Spinal cord (tissue), 10 donors: ENCODE data around the gene ZSCAN23. TPM values are rescaled to one million over a fixed set of nuclear protein-coding genes. Genes with fewer than 3 reads are reported as not detected.
A peak's percentile ranks its signal among the peaks of the same experiment; 100 is the strongest.
"Not testable (repeated sequence)": the region's sequence is repeated elsewhere in the genome, so short reads cannot be mapped to it uniquely, and the experiment has no call there.

Source experiments
- DNase-seq, 6 donors: peaks; one replicate each; pipeline versions ENCODE4 v3.0.0 to v3.0.0-alpha.2; 2013 to 2015; ENCODE audit warnings: low spot score in 6 of 6, low read depth in 4 of 6
- H3K27ac ChIP-seq: one replicate; pipeline ENCODE4 v1.5.1; 2013; ENCODE audit warnings: low read depth, low read length, control low read depth
- H3K27me3 ChIP-seq: one replicate; pipeline ENCODE4 v1.6.1; 2013; ENCODE audit warnings: low read length; ENCODE audit not compliant: control insufficient read depth, insufficient read depth
- H3K36me3 ChIP-seq: one replicate; pipeline ENCODE4 v1.6.1; 2013; ENCODE audit warnings: low read length; ENCODE audit not compliant: control insufficient read depth, insufficient read depth
- H3K4me1 ChIP-seq: one replicate; pipeline ENCODE4 v1.6.1; 2013; ENCODE audit warnings: low read length; ENCODE audit not compliant: control insufficient read depth, insufficient read depth
- H3K4me3 ChIP-seq: one replicate; pipeline ENCODE4 v1.5.1; 2013; ENCODE audit warnings: low read depth, low read length, control low read depth
- H3K9me3 ChIP-seq: one replicate; pipeline ENCODE4 v1.6.1; 2013; ENCODE audit warnings: low read length; ENCODE audit not compliant: control insufficient read depth, insufficient read depth
- WGBS: methylation state at CpG from one replicate; pipeline ENCODE4 v1.1.5; 2013; ENCODE audit warnings: missing lambda C conversion rate; ENCODE audit not compliant: insufficient coverage; 5-methylcytosine and 5-hydroxymethylcytosine counted together
- polyA plus RNA-seq, 2 donors: library from polyadenylated mRNA; unstranded; fragments of 120-200 nt; gene quantifications; one replicate each; pipeline ENCODE4 v1.2.1, GENCODE V29; 2013; ENCODE audit not compliant: insufficient read length in 2 of 2
- total RNA-seq, 2 donors: library from RNA; depleted of rRNA in 1 of 2; stranded (reverse); fragments of 120-200 nt in 1 of 2; fragments of >200 nt in 1 of 2; gene quantifications; one replicate each; pipeline versions ENCODE4 v1.2.3 to v1.2.4, GENCODE V29; 2013 to 2014
- donor health status: healthy.

The ZSCAN23 gene
- total and polyA plus RNA-seq, 4 donors: 5.5 to 9.9 (median 8.1) TPM

GRCh38 chr6:28480253-28480932 lies 37.1 kb upstream of the ZSCAN23 start:
- Histone ChIP-seq H3K4me1 (no peaks in the 10 kb centered on the region), H3K27me3 (peaks cover 54% of the 10 kb centered on the region), H3K9me3 (no peaks in the 10 kb centered on the region), H3K36me3 (no peaks in the 10 kb centered on the region), H3K4me3 (no peak overlapping the region), H3K27ac (no peak overlapping the region)
- no peak for DNase-seq
- whole genome bisulfite sequencing: 81% methylated on average over 6 of the region's 9 CpGs

DNA sequence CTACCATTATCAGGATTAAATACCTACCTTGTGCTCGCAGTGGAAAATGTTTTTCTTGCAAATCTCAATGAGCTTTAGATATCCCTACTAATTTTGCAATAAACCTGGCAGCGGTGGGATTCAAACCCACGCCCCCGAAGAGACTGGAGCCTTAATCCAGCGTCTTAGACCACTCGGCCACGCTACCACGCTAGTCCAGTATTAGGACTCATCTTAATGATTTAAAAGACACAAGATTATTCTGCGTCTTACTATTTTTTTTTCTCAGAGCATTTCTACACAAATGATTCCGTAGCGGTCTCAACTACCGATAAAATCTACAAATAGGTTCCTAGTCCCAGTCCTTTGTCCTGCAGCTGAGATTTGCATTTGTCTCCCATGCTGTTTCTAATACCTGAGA lies 35.2 kb upstream of the ZSCAN23 start:
- no peak overlapping the region for H3K27ac ChIP-seq
- peaks cover 64% of the 10 kb centered on the region for H3K27me3 ChIP-seq
- DNase-seq: no peak
- H3K4me3 ChIP-seq: no peak overlapping the region
- no peaks in the 10 kb centered on the region for H3K4me1 ChIP-seq
- WGBS: 60% methylated on average over 8 of the region's 12 CpGs
- no peaks in the 10 kb centered on the region for H3K9me3 ChIP-seq
- no peaks in the 10 kb centered on the region for H3K36me3 ChIP-seq

GRCh38 chr6:28474441-28475219 lies 31.3 kb upstream of the ZSCAN23 start:
- no peaks in the 10 kb centered on the region for H3K36me3 ChIP-seq
- WGBS: 5% methylated on average over 12 of the region's 18 CpGs
- DNase-seq: peak in 4 of 6 donors; percentile 46 to 88 (median 76)
- H3K9me3 ChIP-seq: no peaks in the 10 kb centered on the region
- H3K27ac ChIP-seq: no peak overlapping the region
- peak overlapping the region; percentile 18 for H3K4me3 ChIP-seq
- no peaks in the 10 kb centered on the region for H3K4me1 ChIP-seq
- peaks cover 36% of the 10 kb centered on the region for H3K27me3 ChIP-seq

- H3K27me3 ChIP-seq, H3K36me3 ChIP-seq, H3K4me3 ChIP-seq, H3K27ac ChIP-seq, H3K4me1 ChIP-seq, DNase-seq, H3K9me3 ChIP-seq: not testable (repeated sequence)
- WGBS: 93% methylated on average over 31 of the region's 45 CpGs
These were observed 26.0 kb upstream of the ZSCAN23 start for GRCh38 chr6:28469153-28469745.

DNA sequence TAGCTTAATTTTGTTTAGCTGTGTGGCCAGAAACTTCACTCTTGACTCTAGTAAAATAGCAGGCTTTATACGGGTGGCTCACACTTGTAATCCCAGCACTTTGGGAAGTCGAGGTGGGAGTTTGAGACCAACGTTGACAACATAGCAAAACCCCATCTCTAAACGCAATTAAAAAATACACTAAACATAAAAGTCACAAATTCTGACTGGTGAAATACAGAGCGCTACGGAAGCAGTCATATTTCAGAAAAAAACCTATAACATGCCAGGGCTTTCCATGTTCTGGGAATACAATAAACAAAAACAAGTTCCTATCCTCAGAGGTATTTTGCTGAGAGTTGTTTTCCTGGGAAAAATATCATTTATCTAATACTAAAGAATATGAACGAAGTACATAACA lies 24.8 kb upstream of the ZSCAN23 start:
- no peak overlapping the region for H3K4me3 ChIP-seq
- WGBS: no CpG with 5 or more reads among the region's 7 CpGs
- DNase-seq: no peak
- no peaks in the 10 kb centered on the region for H3K36me3 ChIP-seq
- peaks cover 8% of the 10 kb centered on the region for H3K27me3 ChIP-seq
- no peak overlapping the region for H3K27ac ChIP-seq
- H3K9me3 ChIP-seq: no peaks in the 10 kb centered on the region
- H3K4me1 ChIP-seq: no peaks in the 10 kb centered on the region

GRCh38 chr6:28462401-28462800 lies 19.1 kb upstream of the ZSCAN23 start:
- DNase-seq: no peak
- Histone ChIP-seq H3K4me1 (no peaks in the 10 kb centered on the region), H3K27me3 (peaks cover 17% of the 10 kb centered on the region), H3K27ac (no peak overlapping the region), H3K4me3 (no peak overlapping the region), H3K36me3 (no peaks in the 10 kb centered on the region), H3K9me3 (no peaks in the 10 kb centered on the region)
- no CpG with 5 or more reads among the region's 2 CpGs for WGBS

DNA sequence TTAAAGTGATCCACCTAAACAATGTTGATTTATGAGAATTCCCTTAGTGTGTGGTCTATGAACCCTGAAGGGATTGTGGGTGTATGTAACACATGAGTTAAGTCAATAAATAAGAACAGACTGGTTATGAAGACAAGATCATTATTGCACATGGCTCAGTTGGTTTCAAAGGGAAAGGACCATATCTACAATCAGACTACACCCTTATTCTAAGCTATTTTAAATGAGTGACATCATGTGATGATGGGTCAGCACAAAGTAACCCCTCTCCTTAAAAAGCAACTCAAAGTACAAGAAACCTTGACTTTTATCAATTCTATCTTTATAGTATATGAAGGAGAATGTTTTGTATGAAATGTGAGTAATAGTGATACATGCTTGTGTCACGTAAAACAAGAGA lies 15.3 kb upstream of the ZSCAN23 start:
- DNase-seq: no peak
- Histone ChIP-seq H3K4me1 (no peaks in the 10 kb centered on the region), H3K36me3 (no peaks in the 10 kb centered on the region), H3K27ac (no peak overlapping the region), H3K4me3 (no peak overlapping the region), H3K9me3 (no peaks in the 10 kb centered on the region), H3K27me3 (peaks cover 24% of the 10 kb centered on the region)
- WGBS: no CpG with 5 or more reads among the region's 1 CpG

DNA sequence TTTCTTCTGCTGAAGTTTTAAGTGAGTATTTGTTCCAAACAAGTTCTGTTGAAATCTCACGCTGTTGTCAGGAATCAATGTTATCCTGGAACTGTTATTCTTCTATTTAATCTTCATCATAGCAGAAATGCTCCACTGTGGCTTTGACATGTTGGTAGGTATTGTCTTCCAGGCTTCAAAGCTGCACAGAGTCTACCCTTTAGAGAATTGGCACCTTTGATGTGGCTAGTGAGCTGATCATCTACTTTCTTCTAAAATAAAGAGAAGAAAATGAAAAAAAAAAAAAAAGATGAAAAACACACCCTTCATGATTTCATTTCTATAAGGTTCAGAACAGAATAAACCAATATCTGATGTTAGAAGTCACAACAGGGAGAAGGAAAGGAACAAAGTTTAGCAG lies 5.8 kb upstream of the ZSCAN23 start:
- DNase-seq: no peak
- H3K4me3 ChIP-seq: no peak overlapping the region
- no peaks in the 10 kb centered on the region for H3K4me1 ChIP-seq
- no peaks in the 10 kb centered on the region for H3K36me3 ChIP-seq
- peaks cover 4% of the 10 kb centered on the region for H3K27me3 ChIP-seq
- WGBS: no CpG with 5 or more reads among the region's 1 CpG
- H3K9me3 ChIP-seq: no peaks in the 10 kb centered on the region
- no peak overlapping the region for H3K27ac ChIP-seq

DNA sequence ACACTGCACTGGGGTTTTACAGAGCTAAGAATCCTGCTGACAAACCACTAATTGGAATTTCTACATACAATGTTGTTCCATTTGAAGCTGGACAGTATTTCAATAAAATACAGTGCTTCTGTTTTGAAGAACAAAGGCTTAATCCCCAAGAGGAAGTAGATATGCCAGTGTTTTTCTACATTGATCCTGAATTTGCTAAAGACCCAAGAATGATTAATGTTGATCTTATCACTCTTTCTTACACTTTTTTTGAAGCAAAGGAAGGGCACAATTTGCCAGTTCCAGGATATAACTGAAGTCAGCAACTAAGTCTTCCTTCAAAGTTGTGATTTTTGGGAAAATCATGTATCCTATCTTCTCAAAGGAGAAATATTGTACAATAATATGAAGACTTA lies 4.2 kb upstream of the ZSCAN23 start:
- H3K27me3 ChIP-seq, H3K36me3 ChIP-seq, H3K9me3 ChIP-seq, DNase-seq, H3K4me1 ChIP-seq, H3K27ac ChIP-seq: not testable (repeated sequence)
- peak overlapping the region; percentile 63 for H3K4me3 ChIP-seq
